PFSK-1 (cell line): ENCODE results near the gene SP6.
A peak's percentile ranks its signal among the peaks of the same experiment; 100 is the strongest.

ENCODE experiments used
- FOXP2 ChIP-seq: optimal IDR thresholded peaks from 2 replicates; pipeline ENCODE3; 2011; ENCODE audit warnings: borderline replicate concordance, control low read depth, inconsistent platforms; ENCODE audit not compliant: insufficient read depth; ENCODE audit errors: extremely low read length, extremely low read depth
- POLR2AphosphoS5 ChIP-seq: IDR thresholded peaks from 2 replicates; pipeline ENCODE4 v1.6.1; 2012; ENCODE audit warnings: low read depth, mild to moderate bottlenecking, control low read depth, low read length, moderate library complexity
- SIN3A ChIP-seq: IDR thresholded peaks from 2 replicates; pipeline ENCODE4 v1.6.1; 2012; ENCODE audit warnings: mild to moderate bottlenecking, low read length, moderate library complexity, borderline replicate concordance; ENCODE audit not compliant: insufficient read depth
- TAF1 ChIP-seq: IDR thresholded peaks from 2 replicates; pipeline ENCODE4 v1.6.1; 2012; ENCODE audit warnings: low read length, control low read depth, borderline replicate concordance; ENCODE audit not compliant: insufficient read depth
- TF ChIP-seq, protein P1 (sequence below), 2 experiments: IDR thresholded peaks; 2 replicates each; pipeline versions ENCODE4 v1.6.1 to v1.8.0; 2011 to 2012; ENCODE audit warnings: low read depth in 2 of 2, low read length in 2 of 2, control low read depth in 1 of 2, inconsistent platforms in 1 of 2, mild to moderate bottlenecking in 1 of 2, moderate library complexity in 1 of 2; ENCODE audit not compliant: insufficient read depth in 1 of 2

DNA sequence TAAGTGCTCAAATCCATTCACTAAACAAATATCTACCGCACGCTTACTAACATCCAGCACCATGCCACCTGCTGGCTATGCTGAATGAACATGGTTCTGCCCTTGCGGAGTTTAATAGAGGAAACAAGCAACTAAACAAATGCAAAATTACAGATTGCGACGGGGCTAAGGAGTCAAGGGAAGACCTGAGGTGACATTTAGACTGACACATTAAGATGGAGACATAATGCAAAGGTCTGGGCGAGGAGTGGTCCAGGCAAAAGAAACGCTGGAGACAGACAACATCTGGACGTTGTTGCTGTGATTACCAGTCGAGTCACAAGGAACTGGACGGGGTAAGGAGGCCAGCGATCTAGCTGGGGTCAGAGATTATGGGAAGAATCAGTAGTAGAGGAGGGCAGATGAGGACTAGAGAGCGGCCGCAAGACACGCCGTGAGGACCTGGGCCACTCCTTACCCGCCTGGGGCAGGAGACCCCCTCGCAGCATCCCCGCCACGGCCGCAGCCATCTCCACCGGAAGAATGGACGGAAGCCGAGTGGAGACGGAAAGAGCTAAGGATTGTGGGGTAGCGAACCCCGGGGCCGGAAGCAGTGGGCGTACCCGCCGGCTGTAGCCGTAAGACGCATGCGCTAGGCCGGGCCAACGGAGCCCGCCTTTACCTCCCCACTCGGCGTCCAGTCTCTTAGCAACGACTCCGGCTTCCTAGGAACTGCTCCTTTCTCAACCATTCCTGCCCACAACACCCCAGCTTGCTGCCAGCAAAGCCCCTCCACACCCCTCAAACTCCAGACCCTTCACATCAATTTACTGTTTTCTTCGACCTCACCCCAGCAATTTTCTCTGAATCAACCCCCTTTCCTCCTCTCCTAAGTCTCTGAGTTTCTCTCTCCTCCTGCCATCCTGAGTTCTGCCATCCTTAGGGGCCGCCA lies 19.7 kb downstream of the SP6 start, which contains the start of the genes LRRC46 and MRPL10:
- TF ChIP-seq POLR2AphosphoS5 (peak; percentile 99), TAF1 (peak; percentile 96), SIN3A (peak; percentile 38; the same call in 1 of the 2 replicates), FOXP2 (peak; percentile 77)
- TF ChIP-seq, protein P1, sequence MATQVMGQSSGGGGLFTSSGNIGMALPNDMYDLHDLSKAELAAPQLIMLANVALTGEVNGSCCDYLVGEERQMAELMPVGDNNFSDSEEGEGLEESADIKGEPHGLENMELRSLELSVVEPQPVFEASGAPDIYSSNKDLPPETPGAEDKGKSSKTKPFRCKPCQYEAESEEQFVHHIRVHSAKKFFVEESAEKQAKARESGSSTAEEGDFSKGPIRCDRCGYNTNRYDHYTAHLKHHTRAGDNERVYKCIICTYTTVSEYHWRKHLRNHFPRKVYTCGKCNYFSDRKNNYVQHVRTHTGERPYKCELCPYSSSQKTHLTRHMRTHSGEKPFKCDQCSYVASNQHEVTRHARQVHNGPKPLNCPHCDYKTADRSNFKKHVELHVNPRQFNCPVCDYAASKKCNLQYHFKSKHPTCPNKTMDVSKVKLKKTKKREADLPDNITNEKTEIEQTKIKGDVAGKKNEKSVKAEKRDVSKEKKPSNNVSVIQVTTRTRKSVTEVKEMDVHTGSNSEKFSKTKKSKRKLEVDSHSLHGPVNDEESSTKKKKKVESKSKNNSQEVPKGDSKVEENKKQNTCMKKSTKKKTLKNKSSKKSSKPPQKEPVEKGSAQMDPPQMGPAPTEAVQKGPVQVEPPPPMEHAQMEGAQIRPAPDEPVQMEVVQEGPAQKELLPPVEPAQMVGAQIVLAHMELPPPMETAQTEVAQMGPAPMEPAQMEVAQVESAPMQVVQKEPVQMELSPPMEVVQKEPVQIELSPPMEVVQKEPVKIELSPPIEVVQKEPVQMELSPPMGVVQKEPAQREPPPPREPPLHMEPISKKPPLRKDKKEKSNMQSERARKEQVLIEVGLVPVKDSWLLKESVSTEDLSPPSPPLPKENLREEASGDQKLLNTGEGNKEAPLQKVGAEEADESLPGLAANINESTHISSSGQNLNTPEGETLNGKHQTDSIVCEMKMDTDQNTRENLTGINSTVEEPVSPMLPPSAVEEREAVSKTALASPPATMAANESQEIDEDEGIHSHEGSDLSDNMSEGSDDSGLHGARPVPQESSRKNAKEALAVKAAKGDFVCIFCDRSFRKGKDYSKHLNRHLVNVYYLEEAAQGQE (IDR thresholded peaks at IDR 0.05; ENCODE audit: insufficient read depth in 1 of 2, low read depth in 2 of 2, low read length in 2 of 2), result peak; percentile 54 to 63
